Islet precursor cell (in vitro differentiated cells): ENCODE measurements around the gene CYP2A13.
"Not testable (repeated sequence)": the region's sequence is repeated elsewhere in the genome, so short reads cannot be mapped to it uniquely, and the experiment has no call there.

Experiments
- DNase-seq: peaks from one replicate; pipeline ENCODE4 v3.0.0-alpha.2; 2018

CYP2A13 gene

DNA sequence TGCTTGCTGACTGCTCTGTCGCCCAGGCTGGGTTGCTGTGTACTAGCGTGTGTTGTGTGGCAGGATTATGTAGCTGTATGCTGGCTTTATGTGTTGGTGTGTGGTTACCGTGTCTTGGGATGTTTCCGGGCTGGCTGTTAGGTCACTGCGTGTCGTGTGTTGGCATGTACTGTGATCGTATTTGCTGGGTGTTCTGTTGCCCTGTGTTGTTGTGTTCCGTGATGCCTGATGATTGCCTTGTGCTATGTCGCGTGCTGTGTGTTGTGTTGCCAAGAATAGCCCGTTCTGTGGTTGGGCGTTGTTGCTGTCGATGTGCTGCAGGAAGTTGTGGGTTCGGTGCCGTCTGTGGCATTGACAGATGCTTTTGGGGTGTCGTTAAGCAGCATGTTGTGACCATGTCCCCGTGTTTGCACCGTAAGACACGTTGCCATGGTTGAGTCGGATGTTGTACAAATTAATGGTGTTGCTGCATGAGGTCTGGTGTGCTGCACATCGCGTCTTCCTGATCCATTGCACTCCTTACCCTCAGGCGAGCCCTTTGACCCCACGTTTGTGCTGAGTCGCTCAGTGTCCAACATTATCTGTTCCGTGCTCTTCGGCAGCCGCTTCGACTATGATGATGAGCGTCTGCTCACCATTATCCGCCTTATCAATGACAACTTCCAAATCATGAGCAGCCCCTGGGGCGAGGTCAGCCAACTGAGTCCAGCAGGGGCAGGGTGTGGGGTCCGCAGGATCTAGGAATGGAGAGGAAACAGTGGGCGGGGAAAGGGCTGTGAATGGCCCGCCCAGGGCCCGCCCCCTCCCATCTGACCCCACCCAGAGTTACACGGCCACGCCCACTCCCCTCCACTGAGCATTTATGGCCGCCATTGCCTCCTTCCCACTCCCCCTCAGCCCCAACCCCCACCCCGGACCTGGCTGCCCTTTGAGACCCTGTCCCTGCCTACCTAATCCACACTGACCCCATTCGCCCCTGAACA, 33.0 kb downstream of the CYP2A13 start:
- DNase-seq: not testable (repeated sequence)

GRCh38 chr19:41122846-41123245, 34.6 kb downstream of the CYP2A13 start:
- DNase-seq: not testable (repeated sequence)

DNA sequence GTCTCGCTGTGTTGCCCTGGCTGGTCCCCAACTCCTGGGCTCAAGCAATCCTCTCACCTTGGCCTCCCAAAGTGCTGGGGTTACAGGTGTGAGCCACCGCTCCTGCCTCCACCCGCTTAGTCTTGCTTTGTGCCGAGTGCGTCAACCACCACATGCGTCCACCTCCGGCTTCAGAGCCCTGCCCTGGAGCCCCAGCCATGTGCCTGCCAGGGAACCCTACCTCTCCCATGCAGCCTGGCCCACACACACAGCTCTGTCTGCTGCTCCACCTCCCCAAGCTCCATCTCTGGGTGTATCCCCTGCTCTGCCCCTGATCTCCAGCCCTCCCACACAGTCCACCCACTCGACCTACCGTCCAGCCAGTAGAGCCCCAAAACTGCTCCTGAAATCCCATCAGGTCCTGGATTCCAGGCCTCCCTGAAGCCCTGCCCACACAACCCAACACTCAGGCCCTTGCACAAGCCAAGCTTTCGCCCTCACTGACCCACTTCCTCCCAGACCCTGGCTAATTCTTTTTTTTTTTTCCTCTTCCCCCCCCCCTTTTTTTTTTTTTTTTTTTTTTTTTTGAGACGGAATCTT, 35.6 kb downstream of the CYP2A13 start:
- DNase-seq: no peak

DNA sequence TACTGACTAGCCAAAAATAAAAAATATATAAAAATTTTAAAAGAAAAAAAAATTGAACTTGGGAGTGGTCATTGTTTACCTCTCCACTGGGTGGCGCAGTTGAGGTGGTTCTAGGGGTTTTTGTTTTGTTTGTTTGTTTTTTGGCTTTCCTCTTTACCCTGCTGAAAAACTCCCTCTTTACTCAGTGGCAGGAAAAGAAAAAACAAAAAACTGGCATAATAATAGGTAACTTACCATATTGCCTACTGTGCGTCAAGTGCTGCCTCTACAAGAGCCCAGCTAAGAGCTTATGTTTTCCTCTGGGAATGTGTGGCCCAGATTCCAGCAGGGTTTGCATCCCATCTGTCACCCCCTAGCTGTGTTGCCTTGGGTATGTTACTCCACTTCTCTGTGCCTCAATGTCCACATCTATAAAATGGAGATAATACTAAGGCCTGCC, 38.5 kb downstream of the CYP2A13 start:
- DNase-seq: not testable (repeated sequence)

DNA sequence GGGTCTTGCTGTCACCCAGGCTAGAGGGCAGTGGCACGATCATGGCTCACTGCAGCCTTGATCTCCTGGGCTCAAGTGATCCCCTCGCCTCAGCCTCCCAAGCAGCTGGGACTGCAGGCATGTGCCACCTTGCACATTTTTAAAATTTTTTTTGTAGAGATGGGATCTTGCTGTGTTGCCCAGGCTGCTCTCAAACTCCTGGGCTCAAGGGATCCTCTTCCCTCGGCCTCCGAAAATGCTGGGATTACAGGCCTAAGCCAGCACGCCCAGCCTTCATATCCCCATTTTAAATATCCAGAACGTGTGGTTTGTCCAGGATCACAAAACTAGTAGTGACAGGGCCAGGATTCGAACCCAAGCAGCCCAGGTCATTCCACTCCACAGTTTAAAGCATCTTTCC, 39.1 kb downstream of the CYP2A13 start:
- DNase-seq: not testable (repeated sequence)

- peak; percentile 84 for DNase-seq
Observed at GRCh38 chr19:41127801-41128300, 39.6 kb downstream of the CYP2A13 start.

GRCh38 chr19:41128692-41129091, 40.4 kb downstream of the CYP2A13 start:
- DNase-seq: no peak

- no peak for DNase-seq
Observed at GRCh38 chr19:41131186-41131585, 42.9 kb downstream of the CYP2A13 start.

- no peak for DNase-seq
Observed at GRCh38 chr19:41133260-41133659, 45.0 kb downstream of the CYP2A13 start.

DNA sequence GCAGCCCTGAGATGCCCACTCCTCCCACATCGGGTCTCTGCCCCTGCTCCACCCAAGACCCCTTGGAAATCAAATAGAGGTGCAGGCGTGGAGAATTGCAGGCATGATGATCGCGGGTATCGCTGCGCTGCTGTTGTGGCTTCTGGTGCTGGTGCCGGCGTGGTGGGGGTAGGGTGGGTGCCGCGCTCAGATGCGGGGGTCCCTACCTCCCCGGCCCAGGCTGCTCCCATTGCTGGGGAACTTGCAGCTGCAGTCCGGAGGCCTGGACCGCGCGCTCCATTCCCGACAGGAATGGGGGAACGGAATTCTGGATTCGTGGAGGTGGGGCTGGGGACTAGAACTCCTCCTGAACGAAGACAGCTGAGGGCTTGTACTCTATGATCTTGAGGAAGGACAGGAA, 46.4 kb downstream of the CYP2A13 start:
- DNase-seq: no peak

DNA sequence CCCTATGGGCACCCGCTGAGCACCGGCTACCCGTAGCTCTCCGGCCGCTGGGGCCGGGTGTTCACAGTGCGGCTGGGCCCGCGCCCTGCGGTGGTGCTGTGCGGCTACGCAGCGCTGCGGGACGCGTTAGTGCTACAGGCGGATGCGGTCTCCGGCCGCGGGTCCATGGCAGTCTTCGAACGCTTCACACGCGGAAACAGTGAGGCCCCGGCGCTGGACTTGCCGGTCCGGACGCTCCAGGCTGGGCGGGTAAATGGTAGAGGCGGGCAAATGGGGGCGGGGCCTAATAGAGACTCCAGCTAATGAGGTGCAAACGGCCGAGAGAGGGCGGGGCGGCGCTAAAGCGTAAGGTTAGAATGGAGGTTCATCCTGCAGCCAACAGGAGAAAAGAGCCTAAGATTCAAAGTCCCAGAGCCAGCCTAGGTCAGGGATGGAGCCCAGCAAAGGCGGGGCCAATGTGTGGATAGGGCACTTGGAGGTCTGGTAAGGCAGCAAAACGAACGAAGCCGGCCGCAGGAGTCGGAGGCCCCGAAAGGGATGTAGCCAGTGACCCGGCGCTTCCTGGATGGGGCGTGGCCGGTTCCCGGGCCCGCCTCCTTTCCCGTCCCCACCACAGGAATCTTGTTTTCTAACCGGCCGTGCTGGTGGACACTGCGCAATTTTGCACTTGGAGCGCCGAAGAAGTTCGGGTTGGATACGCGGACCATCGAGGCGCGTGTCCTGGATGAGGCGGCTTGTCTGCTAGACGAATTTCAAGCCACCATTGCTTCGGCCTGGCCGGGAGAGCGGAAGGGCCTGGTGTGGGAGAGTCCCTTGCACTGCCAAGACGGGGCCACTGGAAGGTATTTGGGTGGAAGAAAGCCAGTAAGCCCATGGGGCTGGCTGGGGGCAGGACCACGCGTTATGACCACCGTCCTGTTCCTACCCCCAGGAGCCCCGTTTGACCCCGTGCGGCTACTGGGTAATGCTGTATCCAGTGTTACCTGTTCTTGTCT, 47.4 kb downstream of the CYP2A13 start:
- peak; percentile 93 for DNase-seq

- no peak for DNase-seq
Observed at GRCh38 chr19:41136636-41137455, 48.6 kb downstream of the CYP2A13 start.

GRCh38 chr19:41144403-41144802, 56.2 kb downstream of the CYP2A13 start:
- DNase-seq: peak; percentile 87
